Measurements from ENCODE around the gene STARD7.

DNA sequence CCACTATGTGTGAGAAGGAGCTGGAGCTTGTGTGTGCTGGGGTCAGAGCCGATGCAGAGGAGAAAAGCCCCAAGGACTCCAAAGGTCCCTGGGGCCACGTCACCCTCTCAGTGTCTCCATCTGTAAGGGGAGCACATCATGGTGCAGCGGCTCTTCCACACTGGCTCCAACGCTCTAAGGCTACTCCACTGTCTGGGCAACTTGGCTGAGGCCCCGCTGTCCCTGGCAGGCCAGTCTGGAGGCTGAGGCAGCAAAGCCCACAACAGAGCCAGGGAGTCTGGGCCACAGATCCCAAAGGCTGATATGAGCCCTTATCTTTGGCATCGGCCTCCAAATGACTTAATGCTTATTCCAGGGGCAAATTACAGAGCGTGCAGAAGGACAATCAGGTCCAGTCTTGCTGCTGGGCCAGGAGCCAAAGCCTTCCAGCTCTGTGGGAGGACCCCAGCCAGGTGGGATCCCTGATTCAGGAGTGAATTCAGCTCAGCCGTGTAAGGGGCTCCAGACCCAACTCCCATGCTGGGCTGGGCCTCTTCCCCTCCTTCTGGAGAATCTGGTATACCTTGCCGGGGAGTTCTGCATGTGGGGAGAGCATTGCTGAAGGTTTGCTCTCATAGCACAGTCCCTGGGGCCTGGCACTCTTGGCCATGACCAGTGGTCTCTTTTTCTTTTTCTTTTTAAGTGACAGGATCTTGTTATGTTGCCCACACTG lies 61.6 kb downstream of the STARD7 start:
- no peak for TF ChIP-seq POLR2AphosphoS5 (IDR thresholded peaks at IDR 0.05; ENCODE audit: low read depth)
- TF ChIP-seq CTCF (conservative IDR thresholded peaks at IDR 0.05; ENCODE audit: low read depth in 2 of 2), result no peak
- no peak for TF ChIP-seq EZH2 (IDR thresholded peaks at IDR 0.05; ENCODE audit: low read depth, unreplicated experiment)
- TF ChIP-seq REST (IDR thresholded peaks at IDR 0.05; ENCODE audit: unreplicated experiment), result no peak
- TF ChIP-seq EZH2phosphoT487 (IDR thresholded peaks at IDR 0.05; ENCODE audit: unreplicated experiment), result no peak
- no peak for TF ChIP-seq JUNB (IDR thresholded peaks at IDR 0.05; ENCODE audit: unreplicated experiment)
- no peak for TF ChIP-seq CREB1 (CRISPR knock-in tag; IDR thresholded peaks at IDR 0.05; ENCODE audit: low read depth)
